ENCODE results near the gene HMGCLL1. TPM values are rescaled to one million over a fixed set of nuclear protein-coding genes. Genes with fewer than 3 reads are reported as not detected.
A peak's percentile ranks its signal among the peaks of the same experiment; 100 is the strongest.

The HMGCLL1 gene
- polyA plus RNA-seq (2013, experiment 1 of 2) = 1.1 TPM
- 2.9 TPM for polyA plus RNA-seq (2013, experiment 2 of 2)

- 3 to 4% methylated on average over 37 to 42 of the region's 49 CpGs for WGBS, 2 experiments (ENCODE audit: insufficient coverage in 2 of 2)
- Histone ChIP-seq H3K9me3 (ENCODE audit: control insufficient read depth, low read length) (no peaks in the 10 kb centered on the region), H3K4me1 (ENCODE audit: control insufficient read depth, insufficient read depth, low read length, poor library complexity, severe bottlenecking) (no peaks in the 10 kb centered on the region), H3K4me3 (ENCODE audit: extremely low read depth, insufficient read depth, low read length, poor library complexity, severe bottlenecking) (peak within 1 kb of the TSS; percentile 46), H3K27ac (ENCODE audit: low read depth, low read length, severe bottlenecking) (no peak within 1 kb of the TSS), H3K36me3 (ENCODE audit: control insufficient read depth, insufficient read depth, low read length) (no peaks in the 10 kb centered on the region)
Measured at GRCh38 chr6:55578537-55579363, at the start of gene HMGCLL1. TSS of gene HMGCLL1 (minus strand) at chr6:55579192. CDS start at chr6:55579055, 137 bp downstream.

DNA sequence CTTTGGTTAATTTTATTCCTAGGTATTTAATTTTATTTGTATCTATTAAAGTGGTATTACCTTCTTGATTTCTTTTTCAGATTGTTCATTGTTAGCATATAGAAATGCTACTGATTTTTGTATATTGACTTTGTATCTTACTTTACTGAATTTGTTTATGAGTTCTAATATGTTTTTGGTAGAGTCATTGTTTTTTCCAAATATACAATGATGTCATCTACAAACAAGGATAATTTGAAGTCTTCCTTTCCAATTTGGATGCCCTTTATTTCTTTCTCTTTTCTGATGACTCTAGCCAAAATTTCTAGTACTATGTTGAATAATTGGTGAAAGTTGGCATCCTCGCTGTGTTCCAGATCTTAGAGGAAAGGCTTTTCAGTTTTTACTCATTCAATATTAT lies 43.0 kb upstream of the HMGCLL1 start:
- no peak overlapping the region for H3K4me3 ChIP-seq (ENCODE audit: extremely low read depth, insufficient read depth, low read length, poor library complexity, severe bottlenecking)
- WGBS, 2 experiments (ENCODE audit: insufficient coverage in 2 of 2) = no CpG with 5 or more reads among the region's 1 CpG
- H3K36me3 ChIP-seq (ENCODE audit: control insufficient read depth, insufficient read depth, low read length) = no peaks in the 10 kb centered on the region
- H3K9me3 ChIP-seq (ENCODE audit: control insufficient read depth, low read length) = no peaks in the 10 kb centered on the region
- H3K27ac ChIP-seq (ENCODE audit: low read depth, low read length, severe bottlenecking) = no peak overlapping the region
- no peaks in the 10 kb centered on the region for H3K4me1 ChIP-seq (ENCODE audit: control insufficient read depth, insufficient read depth, low read length, poor library complexity, severe bottlenecking)

GRCh38 chr6:55621244-55621643 lies 42.3 kb upstream of the HMGCLL1 start:
- no peaks in the 10 kb centered on the region for H3K36me3 ChIP-seq (ENCODE audit: control insufficient read depth, insufficient read depth, low read length)
- no peaks in the 10 kb centered on the region for H3K4me1 ChIP-seq (ENCODE audit: control insufficient read depth, insufficient read depth, low read length, poor library complexity, severe bottlenecking)
- WGBS, 2 experiments (ENCODE audit: insufficient coverage in 2 of 2) = 73 to 83% methylated on average over 1 of the region's 3 CpGs
- no peak overlapping the region for H3K4me3 ChIP-seq (ENCODE audit: extremely low read depth, insufficient read depth, low read length, poor library complexity, severe bottlenecking)
- no peaks in the 10 kb centered on the region for H3K9me3 ChIP-seq (ENCODE audit: control insufficient read depth, low read length)
- no peak overlapping the region for H3K27ac ChIP-seq (ENCODE audit: low read depth, low read length, severe bottlenecking)

DNA sequence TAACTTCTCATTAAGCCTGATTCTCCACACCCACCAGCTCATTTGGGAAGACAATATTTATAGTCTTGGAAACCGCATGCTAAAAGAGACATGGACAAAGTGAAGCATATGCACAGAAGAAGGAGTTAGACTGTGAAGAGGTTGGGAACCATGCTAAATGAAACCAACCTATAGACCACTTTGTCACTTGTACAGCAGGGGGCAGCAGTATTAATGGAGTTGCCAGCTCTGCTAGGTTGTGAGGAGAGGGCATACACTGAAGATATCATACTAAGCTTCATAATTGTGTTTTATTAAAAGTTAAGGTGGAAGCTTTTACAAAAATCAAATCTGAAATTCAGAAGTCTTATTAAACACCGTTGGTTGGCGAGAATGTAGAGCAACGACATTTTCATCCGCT lies 38.3 kb upstream of the HMGCLL1 start:
- no peaks in the 10 kb centered on the region for H3K36me3 ChIP-seq (ENCODE audit: control insufficient read depth, insufficient read depth, low read length)
- no peaks in the 10 kb centered on the region for H3K4me1 ChIP-seq (ENCODE audit: control insufficient read depth, insufficient read depth, low read length, poor library complexity, severe bottlenecking)
- 83 to 86% methylated on average over 3 to 4 of the region's 5 CpGs for WGBS, 2 experiments (ENCODE audit: insufficient coverage in 2 of 2)
- H3K9me3 ChIP-seq (ENCODE audit: control insufficient read depth, low read length) = no peaks in the 10 kb centered on the region
- H3K4me3 ChIP-seq (ENCODE audit: extremely low read depth, insufficient read depth, low read length, poor library complexity, severe bottlenecking) = no peak overlapping the region
- H3K27ac ChIP-seq (ENCODE audit: low read depth, low read length, severe bottlenecking) = no peak overlapping the region

- Histone ChIP-seq H3K36me3 (ENCODE audit: control insufficient read depth, insufficient read depth, low read length) (no peaks in the 10 kb centered on the region), H3K4me1 (ENCODE audit: control insufficient read depth, insufficient read depth, low read length, poor library complexity, severe bottlenecking) (no peaks in the 10 kb centered on the region), H3K27ac (ENCODE audit: low read depth, low read length, severe bottlenecking) (no peak overlapping the region)
Measured at GRCh38 chr6:55604021-55604420, 25.0 kb upstream of the HMGCLL1 start.

GRCh38 chr6:55601120-55601519 lies 22.1 kb upstream of the HMGCLL1 start:
- Histone ChIP-seq H3K9me3 (ENCODE audit: control insufficient read depth, low read length) (no peaks in the 10 kb centered on the region), H3K36me3 (ENCODE audit: control insufficient read depth, insufficient read depth, low read length) (no peaks in the 10 kb centered on the region), H3K4me1 (ENCODE audit: control insufficient read depth, insufficient read depth, low read length, poor library complexity, severe bottlenecking) (no peaks in the 10 kb centered on the region), H3K27ac (ENCODE audit: low read depth, low read length, severe bottlenecking) (no peak overlapping the region), H3K4me3 (ENCODE audit: extremely low read depth, insufficient read depth, low read length, poor library complexity, severe bottlenecking) (no peak overlapping the region)
- 82 to 100% methylated on average over 2 of the region's 2 CpGs for WGBS, 2 experiments (ENCODE audit: insufficient coverage in 2 of 2)

More at GRCh38 chr6:55604021-55604420, 25.0 kb upstream of the HMGCLL1 start:
- Histone ChIP-seq H3K4me3 (ENCODE audit: extremely low read depth, insufficient read depth, low read length, poor library complexity, severe bottlenecking) (no peak overlapping the region), H3K9me3 (ENCODE audit: control insufficient read depth, low read length) (no peaks in the 10 kb centered on the region)

DNA sequence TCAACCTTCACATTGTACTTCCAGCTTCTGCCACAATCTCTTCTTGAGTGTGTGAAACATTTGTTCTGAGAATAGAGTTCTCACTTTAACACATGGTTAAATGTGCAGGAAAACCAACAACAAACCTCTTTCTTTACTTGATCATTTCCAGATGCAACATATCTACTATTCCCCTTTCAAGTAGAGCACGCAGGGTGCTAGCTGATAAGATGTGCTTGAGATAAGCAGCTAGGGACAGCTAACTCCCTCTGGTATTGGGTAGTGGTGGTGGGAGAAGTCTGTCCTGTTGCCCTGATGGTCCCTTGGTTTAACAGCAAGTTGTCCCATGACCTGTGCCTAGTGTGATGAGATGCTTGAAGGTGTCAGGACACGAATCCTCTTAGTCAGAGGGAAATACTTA lies 15.4 kb upstream of the HMGCLL1 start:
- no peak overlapping the region for H3K27ac ChIP-seq (ENCODE audit: low read depth, low read length, severe bottlenecking)
- H3K4me3 ChIP-seq (ENCODE audit: extremely low read depth, insufficient read depth, low read length, poor library complexity, severe bottlenecking) = no peak overlapping the region
- H3K4me1 ChIP-seq (ENCODE audit: control insufficient read depth, insufficient read depth, low read length, poor library complexity, severe bottlenecking) = no peaks in the 10 kb centered on the region
- no CpG with 5 or more reads among the region's 2 CpGs for WGBS, 2 experiments (ENCODE audit: insufficient coverage in 2 of 2)
- no peaks in the 10 kb centered on the region for H3K9me3 ChIP-seq (ENCODE audit: control insufficient read depth, low read length)
- H3K36me3 ChIP-seq (ENCODE audit: control insufficient read depth, insufficient read depth, low read length) = no peaks in the 10 kb centered on the region

- H3K36me3 ChIP-seq (ENCODE audit: control insufficient read depth, insufficient read depth, low read length) = no peaks in the 10 kb centered on the region
- no peak overlapping the region for H3K27ac ChIP-seq (ENCODE audit: low read depth, low read length, severe bottlenecking)
- H3K9me3 ChIP-seq (ENCODE audit: control insufficient read depth, low read length) = no peaks in the 10 kb centered on the region
- no peaks in the 10 kb centered on the region for H3K4me1 ChIP-seq (ENCODE audit: control insufficient read depth, insufficient read depth, low read length, poor library complexity, severe bottlenecking)
- no peak overlapping the region for H3K4me3 ChIP-seq (ENCODE audit: extremely low read depth, insufficient read depth, low read length, poor library complexity, severe bottlenecking)
Measured at GRCh38 chr6:55584654-55585354, 5.8 kb upstream of the HMGCLL1 start.

DNA sequence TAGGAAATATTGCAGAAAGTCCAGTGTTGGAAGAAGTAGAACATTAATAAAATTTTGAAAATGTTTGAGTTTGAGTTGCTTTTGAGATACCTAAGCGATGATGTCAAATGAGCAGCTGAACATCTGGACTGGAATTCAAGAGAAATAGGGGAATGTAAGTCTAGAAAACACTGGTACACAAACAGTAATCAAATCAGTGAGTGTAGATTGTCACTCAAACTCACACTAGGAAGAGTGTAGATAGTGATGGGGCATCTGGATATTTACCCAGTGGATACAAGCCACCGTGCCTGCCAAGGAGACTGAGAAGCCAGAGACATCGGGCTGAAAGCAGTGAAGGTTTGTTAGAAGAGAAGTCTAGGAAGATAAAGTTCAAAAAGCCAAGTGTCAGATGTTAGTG lies 2.2 kb downstream of the HMGCLL1 start:
- H3K27ac ChIP-seq (ENCODE audit: low read depth, low read length, severe bottlenecking) = no peak overlapping the region
- H3K36me3 ChIP-seq (ENCODE audit: control insufficient read depth, insufficient read depth, low read length) = no peaks in the 10 kb centered on the region
- H3K9me3 ChIP-seq (ENCODE audit: control insufficient read depth, low read length) = no peaks in the 10 kb centered on the region
- no peak overlapping the region for H3K4me3 ChIP-seq (ENCODE audit: extremely low read depth, insufficient read depth, low read length, poor library complexity, severe bottlenecking)
- H3K4me1 ChIP-seq (ENCODE audit: control insufficient read depth, insufficient read depth, low read length, poor library complexity, severe bottlenecking) = no peaks in the 10 kb centered on the region
- 83 to 100% methylated on average over 2 of the region's 3 CpGs for WGBS, 2 experiments (ENCODE audit: insufficient coverage in 2 of 2)

DNA sequence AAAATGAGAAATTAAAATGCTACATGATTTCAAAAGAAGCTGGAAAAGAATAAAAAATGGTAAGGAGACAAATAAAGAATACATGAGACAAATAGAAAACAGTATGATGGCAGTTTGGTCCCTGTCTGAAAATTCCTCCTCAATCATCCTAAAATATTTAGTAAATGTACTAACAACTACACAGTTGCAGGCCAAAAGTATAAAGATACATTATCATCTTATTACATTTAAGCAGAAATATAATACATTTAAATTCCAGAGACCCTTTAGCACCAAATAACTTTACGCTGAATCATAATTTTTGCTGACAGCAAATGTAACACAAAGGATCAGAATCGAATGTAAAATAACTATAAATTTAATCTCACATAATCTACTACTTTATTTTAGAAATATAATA lies 4.4 kb downstream of the HMGCLL1 start:
- no peak overlapping the region for H3K4me3 ChIP-seq (ENCODE audit: extremely low read depth, insufficient read depth, low read length, poor library complexity, severe bottlenecking)
- H3K9me3 ChIP-seq (ENCODE audit: control insufficient read depth, low read length) = no peaks in the 10 kb centered on the region
- no peak overlapping the region for H3K27ac ChIP-seq (ENCODE audit: low read depth, low read length, severe bottlenecking)
- whole genome bisulfite sequencing, 2 experiments (ENCODE audit: insufficient coverage in 2 of 2) = no CpG with 5 or more reads among the region's 2 CpGs
- H3K36me3 ChIP-seq (ENCODE audit: control insufficient read depth, insufficient read depth, low read length) = no peaks in the 10 kb centered on the region
- no peaks in the 10 kb centered on the region for H3K4me1 ChIP-seq (ENCODE audit: control insufficient read depth, insufficient read depth, low read length, poor library complexity, severe bottlenecking)

DNA sequence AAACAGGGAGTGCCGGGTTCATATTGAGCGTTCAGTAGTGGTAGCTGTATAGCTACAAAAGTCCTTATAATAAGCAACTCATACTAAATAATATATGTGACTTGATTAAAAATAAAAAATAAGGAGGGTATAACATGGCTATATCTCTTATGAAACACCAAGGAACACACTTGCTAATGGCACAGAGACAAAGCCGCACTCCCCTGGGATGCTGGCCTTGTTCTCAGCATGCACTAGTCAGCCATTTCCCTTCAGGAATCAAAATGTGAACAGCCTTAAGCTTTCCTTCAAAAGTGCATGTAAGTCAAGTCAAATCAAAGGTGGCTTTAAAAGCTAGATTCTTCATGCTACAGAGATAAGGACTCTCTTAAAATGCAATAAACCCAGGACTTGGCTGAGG lies 9.4 kb downstream of the HMGCLL1 start:
- no peaks in the 10 kb centered on the region for H3K36me3 ChIP-seq (ENCODE audit: control insufficient read depth, insufficient read depth, low read length)
- WGBS, 2 experiments (ENCODE audit: insufficient coverage in 2 of 2) = 100% methylated on average over 1 of the region's 3 CpGs
- no peaks in the 10 kb centered on the region for H3K4me1 ChIP-seq (ENCODE audit: control insufficient read depth, insufficient read depth, low read length, poor library complexity, severe bottlenecking)
- no peaks in the 10 kb centered on the region for H3K9me3 ChIP-seq (ENCODE audit: control insufficient read depth, low read length)
- no peak overlapping the region for H3K4me3 ChIP-seq (ENCODE audit: extremely low read depth, insufficient read depth, low read length, poor library complexity, severe bottlenecking)
- no peak overlapping the region for H3K27ac ChIP-seq (ENCODE audit: low read depth, low read length, severe bottlenecking)
